GM21526 (cell line): ENCODE measurements around the gene RNF152.

ENCODE experiments used
- ATAC-seq: cut with Tn5 transposase; IDR thresholded peaks from one replicate; pipeline ENCODE4 v1.9.1; 2021; ENCODE audit warnings: moderate library complexity; ENCODE audit not compliant: unreplicated experiment, low FRiP score

The RNF152 gene

DNA sequence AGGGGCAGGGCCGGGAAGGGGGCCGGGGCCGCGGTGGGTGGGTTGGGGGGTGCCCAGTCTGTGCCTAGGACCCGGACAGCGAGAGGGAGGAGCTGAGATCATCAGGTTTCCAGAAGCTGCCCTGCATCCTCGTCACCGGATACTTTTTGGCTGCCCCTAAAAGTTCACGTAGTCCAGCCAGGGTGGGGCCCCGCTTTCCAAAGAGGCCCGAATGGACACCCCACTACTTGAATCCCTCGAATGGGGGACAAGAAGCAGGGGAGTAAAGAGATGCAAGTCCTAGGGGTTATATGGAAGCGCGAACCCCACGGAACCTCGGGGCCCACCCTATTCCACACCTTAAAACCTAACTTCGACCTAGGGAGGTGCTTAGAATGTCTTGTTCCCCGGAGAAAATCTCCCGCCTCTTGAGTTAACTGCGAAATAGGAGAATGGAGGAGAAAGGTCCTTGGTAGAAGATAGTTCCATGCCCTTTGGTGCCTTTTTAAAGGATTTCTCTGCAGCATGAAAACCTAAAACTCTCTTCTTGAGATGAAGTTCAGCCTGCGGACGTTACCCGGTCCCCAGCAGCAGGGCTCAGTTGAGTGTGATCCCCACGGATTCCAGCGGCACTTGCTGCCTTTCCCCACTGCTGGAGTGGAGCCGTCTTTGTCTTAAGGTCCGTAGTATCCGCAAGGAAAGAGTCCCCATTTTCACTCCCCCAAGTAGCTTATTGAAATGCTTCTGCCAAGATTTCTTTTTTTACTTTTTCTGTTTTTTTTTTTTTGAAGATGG, 2.1 kb upstream of the RNF152 start:
- no peak for ATAC-seq

DNA sequence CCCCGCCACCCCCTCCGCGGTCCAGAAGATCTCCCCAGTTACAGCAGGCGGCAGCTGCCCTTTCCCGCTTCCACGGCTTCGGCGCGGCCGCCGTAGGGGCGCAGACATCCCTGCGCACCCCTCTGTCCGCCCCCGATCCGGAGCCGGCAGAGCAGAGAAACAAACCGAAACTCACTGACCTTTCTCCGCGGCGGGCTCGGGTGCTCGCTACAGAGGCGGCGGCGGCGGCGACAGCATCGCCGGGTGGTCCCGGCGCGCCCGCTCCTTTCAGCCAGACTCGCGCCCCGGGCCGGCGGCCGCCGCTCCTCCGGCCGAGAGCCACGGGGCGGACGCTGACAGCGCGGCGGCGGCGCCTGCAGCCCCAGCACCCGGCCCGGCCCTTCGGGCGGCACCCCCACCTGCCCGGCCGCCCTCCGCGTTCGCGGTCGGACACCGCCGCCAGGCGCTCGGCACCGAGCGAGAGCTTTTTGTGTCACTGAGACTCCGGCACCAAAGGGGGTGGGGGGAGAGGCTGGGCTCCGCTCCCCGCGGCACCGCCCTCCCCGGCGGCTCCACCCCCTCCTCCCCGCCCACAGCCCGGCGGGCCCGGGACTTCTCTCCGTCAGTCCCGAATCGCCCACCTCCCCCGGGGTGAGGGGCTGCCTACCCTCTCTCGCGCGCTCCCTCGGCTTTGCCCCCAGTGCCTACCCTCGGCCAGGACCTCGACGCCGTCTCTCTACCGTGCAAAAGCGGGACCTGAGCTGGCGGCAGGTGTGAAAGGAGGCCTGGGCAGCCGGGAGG, 1.4 kb upstream of the RNF152 start:
- peak; percentile 82 for ATAC-seq

GRCh38 chr18:61893309-61893970, 633 bp upstream of the RNF152 start:
- peak; percentile 7 for ATAC-seq

DNA sequence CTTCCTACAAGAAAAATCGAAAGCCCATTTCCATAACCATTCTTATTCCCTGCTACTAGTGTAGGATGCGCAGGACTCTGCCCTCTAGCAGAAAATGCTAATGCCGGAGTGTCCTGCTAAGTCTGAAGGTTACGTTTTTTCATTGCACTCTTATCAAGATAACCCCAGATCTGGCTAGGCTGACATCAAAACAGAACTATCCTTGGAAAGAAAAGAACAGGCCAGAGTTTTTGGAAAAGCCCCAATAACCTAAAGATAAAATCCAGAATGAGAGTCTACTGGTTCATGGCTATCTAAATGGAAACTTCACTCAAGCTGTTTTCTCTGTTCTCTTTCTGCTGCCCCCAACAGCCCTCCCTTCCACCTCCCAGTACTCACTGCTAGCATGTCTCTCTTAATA, 913 bp downstream of the RNF152 start:
- no peak for ATAC-seq

GRCh38 chr18:61891271-61891670, 1.5 kb downstream of the RNF152 start:
- no peak for ATAC-seq

DNA sequence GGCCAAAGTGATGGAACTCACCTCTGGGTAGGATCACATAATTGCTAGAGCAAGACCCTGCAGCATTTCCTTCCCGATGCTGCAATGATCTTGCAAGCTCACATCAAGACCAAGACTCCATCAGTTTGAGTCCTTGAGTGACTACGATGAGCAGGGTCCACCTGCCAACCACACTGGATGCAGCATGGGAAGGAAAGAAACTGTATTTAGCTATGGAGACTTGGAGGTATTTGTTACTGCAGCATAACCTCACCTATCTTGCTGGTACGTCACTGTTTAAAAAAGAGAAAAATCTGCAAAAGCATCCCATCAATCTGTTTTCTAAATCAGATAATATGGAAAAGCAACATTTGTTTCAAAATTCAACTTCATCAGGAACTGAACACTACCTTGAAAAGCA, 2.5 kb downstream of the RNF152 start:
- ATAC-seq = no peak

- ATAC-seq = no peak
These were observed 3.3 kb downstream of the RNF152 start for GRCh38 chr18:61889541-61889940.

GRCh38 chr18:61888622-61889021, 4.2 kb downstream of the RNF152 start:
- ATAC-seq = no peak

DNA sequence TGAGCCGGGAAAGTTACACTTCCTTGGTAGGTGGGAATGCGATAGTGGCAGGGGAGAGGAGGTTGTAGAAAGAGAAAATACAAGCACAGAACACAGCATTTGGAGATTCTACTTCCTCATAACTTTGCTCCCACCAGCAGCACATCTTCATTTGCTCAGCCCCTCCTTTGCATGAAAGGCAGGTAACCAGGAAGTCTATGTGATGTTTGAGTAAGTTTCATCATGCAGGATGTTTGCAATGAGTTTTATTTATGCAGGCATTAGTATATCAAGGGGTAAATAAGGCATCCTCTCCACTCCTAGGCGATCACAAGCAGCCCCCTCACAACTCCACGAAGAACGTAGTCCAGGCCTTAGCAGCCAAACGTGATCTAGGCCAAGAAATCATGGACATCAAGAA, 5.0 kb downstream of the RNF152 start:
- ATAC-seq = no peak

DNA sequence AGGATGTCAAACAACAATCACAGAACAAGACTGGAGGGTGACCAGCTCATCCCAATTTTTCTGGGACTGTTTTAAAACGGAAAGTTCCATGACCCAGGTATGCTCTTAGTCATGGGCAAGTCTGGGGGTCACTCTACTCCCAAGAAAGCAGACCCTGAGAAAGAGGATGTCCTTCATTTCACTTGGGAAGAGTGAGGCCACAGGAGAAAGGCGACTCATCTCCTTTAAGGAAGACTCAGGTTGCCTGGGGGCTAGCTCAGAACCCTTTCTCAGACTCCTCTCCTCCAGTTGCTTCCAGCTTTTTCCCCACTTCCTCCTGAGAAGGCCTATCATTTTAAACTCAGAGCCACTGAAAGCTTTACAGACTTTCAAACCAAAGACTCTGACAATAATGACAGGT, 9.3 kb downstream of the RNF152 start:
- ATAC-seq = no peak

GRCh38 chr18:61882296-61883004, 10.4 kb downstream of the RNF152 start:
- ATAC-seq = no peak

GRCh38 chr18:61876899-61877298, 15.9 kb downstream of the RNF152 start:
- ATAC-seq = no peak

GRCh38 chr18:61870151-61870550, 22.7 kb downstream of the RNF152 start:
- ATAC-seq = no peak

DNA sequence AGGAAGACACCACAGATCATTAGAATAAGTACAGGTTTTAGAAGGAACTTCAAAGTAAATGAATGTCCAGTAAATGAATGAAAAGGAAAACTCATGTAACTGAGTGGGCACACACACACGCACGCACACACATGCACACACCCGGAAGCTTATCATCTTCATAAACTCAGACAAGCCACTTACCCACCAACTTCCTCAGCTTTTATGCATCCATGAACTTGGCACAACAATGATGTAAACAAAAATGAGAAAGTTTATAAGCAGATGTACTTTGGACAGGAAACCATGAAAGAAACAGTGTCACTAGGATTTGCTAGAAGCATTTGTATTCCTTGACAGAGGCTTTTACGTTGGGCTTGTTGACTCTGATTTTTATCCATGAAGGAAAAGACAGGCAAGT, 23.2 kb downstream of the RNF152 start:
- ATAC-seq = no peak

DNA sequence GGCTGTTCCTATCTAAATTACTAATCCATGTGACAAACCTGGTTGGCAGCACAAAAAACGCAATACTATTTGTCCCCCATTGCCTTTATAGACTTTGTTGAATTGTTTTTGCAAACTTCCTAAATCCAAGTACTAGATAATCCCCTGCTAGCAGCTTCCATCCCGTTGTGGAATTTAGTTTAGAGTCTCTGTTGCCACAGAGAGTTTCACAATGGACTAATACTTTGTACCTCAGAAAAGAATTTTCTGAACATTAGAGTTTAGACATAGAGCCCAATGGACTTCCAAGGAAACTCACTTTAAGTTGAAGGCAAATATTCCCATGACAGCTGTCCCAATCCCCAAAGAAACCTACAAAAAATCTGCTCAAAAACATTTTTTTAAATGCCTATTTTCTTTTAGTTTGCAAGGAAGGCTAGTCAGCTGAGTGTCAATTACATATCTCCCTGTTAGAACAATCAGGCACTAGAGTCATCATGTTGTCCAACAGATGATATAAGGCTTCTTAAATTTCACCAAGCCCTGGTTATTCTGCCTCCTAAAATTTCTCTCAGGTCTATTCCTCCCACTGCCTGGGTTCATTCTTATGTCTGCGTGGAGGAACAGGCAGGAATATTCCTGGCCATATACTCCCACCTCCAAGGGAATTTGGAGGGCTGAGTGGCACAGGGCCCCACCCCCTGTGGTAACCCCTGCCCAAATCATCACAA, 27.2 kb downstream of the RNF152 start:
- no peak for ATAC-seq

DNA sequence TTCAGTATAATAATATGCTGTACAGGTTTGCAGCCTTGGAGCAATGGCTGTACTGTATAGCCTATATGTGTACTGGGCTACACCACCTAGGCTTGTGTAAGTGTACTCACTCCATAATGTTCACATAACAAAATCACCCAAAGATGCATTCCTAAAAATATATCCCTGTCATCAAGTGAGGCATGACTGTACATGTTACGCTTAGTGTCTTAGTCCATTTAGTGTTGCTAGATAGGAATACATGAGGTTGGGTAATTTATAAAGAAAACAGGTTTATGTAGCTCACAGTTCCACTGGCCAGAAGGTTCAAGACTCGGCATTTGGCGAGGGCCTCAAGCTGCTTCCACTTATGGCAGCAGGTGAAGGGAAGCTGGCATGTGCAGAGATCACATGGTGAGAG, 31.4 kb downstream of the RNF152 start:
- no peak for ATAC-seq

- ATAC-seq = no peak
These were observed 32.5 kb downstream of the RNF152 start for GRCh38 chr18:61860302-61860701.

- no peak for ATAC-seq
These were observed 33.7 kb downstream of the RNF152 start for GRCh38 chr18:61859113-61859512.

GRCh38 chr18:61856678-61857077, 36.1 kb downstream of the RNF152 start:
- no peak for ATAC-seq
